NT2/D1 (cell line): ENCODE results near the gene CDH22.

ENCODE experiments used
- SUZ12 ChIP-seq: IDR thresholded peaks from 2 replicates; pipeline ENCODE4 v1.6.1; 2011; ENCODE audit not compliant: insufficient read length, insufficient read depth; ENCODE audit errors: extremely low read depth
- YY1 ChIP-seq: IDR thresholded peaks from 2 replicates; pipeline ENCODE4 v1.6.1; 2011; ENCODE audit not compliant: insufficient read length, insufficient read depth
- ZNF274 ChIP-seq: IDR thresholded peaks from 2 replicates; pipeline ENCODE4 v1.6.1; 2011; ENCODE audit warnings: mild to moderate bottlenecking, low read depth, low read length

DNA sequence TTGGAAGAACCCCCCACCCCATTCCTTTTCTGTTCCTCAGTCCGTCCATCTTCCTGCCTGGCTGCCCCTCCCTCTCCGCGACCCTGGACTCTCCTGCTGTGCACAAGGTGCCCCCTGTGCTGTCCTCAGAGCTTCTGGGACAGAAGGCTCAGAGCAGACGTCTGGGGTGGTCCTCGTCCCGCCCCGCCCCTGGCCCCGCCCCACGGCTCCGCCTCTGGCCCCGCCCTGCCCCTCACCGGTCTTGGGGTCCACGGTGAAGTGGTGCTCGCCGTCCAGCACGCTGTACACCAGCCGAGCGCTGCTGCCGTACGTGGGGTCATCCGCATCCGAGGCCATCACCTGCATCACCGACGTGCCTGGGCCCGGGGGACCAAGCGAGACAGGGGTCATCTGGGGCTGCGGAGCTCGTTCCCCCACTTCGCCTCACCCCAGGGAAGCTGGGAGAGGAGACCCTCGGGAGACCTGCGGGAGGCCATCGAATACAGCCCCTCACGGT, 81.0 kb downstream of the CDH22 start:
- no peak for TF ChIP-seq SUZ12
- no peak for TF ChIP-seq ZNF274
- TF ChIP-seq YY1 = no peak
